Ascending aorta (tissue), 2 donors: ENCODE measurements around the gene ELF3. TPM values are rescaled to one million over a fixed set of nuclear protein-coding genes. Genes with fewer than 3 reads are reported as not detected.
A peak's percentile ranks its signal among the peaks of the same experiment; 100 is the strongest.

Experiments used
- DNase-seq, 2 donors: peaks; one replicate each; pipeline ENCODE4 v3.0.0-alpha.2; 2019; ENCODE audit warnings: low spot score in 2 of 2
- H3K27ac ChIP-seq, 2 donors: fragments of 200-600 bp; sonication (generic); one replicate each; pipeline ENCODE4 v1.5.1; 2016 to 2017; ENCODE audit warnings: mild to moderate bottlenecking in 1 of 2
- H3K27me3 ChIP-seq: fragments of 200-600 bp; sonication (generic); one replicate; pipeline ENCODE4 v1.5.1; 2017
- H3K36me3 ChIP-seq, 2 donors: fragments of 200-600 bp; sonication (generic); one replicate each; pipeline ENCODE4 v1.5.1; 2016
- H3K4me1 ChIP-seq, 2 donors: fragments of 200-600 bp; sonication (generic); one replicate each; pipeline ENCODE4 v1.5.1; 2016 to 2017; ENCODE audit warnings: mild to moderate bottlenecking in 1 of 2
- H3K4me3 ChIP-seq, 2 donors: fragments of 200-600 bp; sonication (generic); one replicate each; pipeline ENCODE4 v1.5.1; 2016 to 2017; ENCODE audit warnings: mild to moderate bottlenecking in 1 of 2
- H3K9me3 ChIP-seq, 2 donors: fragments of 200-600 bp; sonication (generic); one replicate each; pipeline ENCODE4 v1.5.1; 2016
- intact Hi-C: fragments of 100-400 bp; cut with DNase I; formaldehyde crosslinking; loops from one replicate; pipeline ENCODE4 v1.15.1; 2023
- total RNA-seq: library from RNA; depleted of rRNA; stranded (reverse); fragments of >200 nt; gene quantifications from one replicate; pipeline ENCODE4 v1.1.0, GENCODE V29; 2016
- TF ChIP-seq, protein P1 (sequence below), 3 experiments: fragments of 200-600 bp in 2 of 3; fragments of 450-650 bp in 1 of 3; sonication (generic) in 2 of 3; IDR thresholded peaks; one replicate each; pipeline ENCODE4 v1.5.1; 2016 to 2019; ENCODE audit warnings: antibody characterized with exemption in 3 of 3, mild to moderate bottlenecking in 1 of 3, moderate library complexity in 1 of 3

ELF3 gene
- total RNA-seq, 1 donor from 2014 or later, result 0.96 TPM

DNA sequence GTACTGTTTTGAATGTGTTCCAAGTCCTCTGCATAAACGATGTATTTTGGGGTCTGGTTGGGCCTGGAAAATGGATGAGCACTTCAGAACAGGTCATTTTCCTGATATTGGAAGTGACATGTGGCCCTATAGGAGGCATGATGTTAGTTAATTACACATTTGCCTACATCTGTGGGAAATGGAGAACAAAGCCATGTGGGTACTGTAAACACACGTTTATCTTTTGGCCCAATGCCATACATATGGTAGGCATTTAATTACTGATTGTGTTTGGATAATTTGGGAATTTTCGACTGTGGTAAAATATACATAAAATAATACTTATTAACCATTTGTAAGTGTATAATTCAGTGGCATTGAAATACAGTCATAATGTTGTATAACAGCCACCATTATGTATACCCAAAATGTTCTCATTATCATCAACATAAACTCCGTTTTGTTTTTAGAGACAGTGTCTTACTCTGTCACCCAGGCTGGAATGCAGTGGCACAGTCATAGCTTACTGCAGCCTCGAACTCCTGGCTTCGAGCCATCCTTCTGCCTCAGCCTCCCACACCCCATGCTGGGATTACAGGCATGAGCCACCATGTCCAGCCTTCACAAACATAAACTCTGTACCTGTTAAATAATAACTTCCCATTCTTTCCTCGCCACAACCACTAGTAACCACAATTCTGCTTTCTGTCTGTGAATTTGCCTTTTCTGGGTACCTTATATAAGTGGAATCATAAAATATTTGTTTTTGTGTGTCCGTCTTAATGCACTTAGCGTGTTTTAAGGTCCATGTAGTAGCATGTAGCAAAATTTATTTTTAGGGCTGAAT, 39.8 kb upstream of the ELF3 start:
- intact Hi-C loops, result loop anchor here (5.0 to 10.0 kb wide), 2 partner anchors 138 to 436 kb away; partner anchors contain the start of gene NAV1
- Histone ChIP-seq H3K27ac (peak overlapping the region in 1 of 2 donors; percentile 7), H3K36me3 (peaks cover 19 to 40% of the 10 kb centered on the region in 2 donors), H3K4me3 (no peak overlapping the region), H3K27me3 (no peaks in the 10 kb centered on the region), H3K4me1 (peaks cover 0 to 9% of the 10 kb centered on the region in 2 donors), H3K9me3 (no peaks in the 10 kb centered on the region)
- DNase-seq, result no peak
- TF ChIP-seq, protein P1, sequence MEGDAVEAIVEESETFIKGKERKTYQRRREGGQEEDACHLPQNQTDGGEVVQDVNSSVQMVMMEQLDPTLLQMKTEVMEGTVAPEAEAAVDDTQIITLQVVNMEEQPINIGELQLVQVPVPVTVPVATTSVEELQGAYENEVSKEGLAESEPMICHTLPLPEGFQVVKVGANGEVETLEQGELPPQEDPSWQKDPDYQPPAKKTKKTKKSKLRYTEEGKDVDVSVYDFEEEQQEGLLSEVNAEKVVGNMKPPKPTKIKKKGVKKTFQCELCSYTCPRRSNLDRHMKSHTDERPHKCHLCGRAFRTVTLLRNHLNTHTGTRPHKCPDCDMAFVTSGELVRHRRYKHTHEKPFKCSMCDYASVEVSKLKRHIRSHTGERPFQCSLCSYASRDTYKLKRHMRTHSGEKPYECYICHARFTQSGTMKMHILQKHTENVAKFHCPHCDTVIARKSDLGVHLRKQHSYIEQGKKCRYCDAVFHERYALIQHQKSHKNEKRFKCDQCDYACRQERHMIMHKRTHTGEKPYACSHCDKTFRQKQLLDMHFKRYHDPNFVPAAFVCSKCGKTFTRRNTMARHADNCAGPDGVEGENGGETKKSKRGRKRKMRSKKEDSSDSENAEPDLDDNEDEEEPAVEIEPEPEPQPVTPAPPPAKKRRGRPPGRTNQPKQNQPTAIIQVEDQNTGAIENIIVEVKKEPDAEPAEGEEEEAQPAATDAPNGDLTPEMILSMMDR (IDR thresholded peaks at IDR 0.05), result no peak

DNA sequence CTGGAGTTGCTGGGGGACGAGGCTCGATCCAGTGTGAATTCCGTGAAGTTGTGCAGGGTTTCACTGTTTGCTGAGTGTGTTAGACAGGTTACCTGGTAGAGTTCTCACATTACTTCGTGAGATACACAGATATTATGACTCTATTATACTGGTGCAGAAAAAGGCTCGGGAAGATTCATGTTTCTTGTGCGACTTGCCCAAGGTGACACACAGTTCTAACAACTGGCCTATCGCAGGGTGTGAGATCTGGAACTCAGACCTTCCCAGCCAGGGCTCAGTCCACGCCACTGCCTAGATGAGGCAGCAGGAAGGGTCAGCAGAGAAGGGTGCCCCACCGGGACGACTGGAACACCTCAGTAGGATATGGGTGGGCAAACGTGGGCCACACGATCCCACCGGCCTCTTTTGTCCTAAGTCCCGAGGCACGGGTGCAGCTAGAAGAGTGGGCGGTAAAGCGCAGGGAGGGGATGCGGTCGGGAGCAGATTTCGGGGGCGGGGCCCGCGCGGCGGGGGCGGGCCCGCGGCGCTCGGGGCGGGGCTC, 28.2 kb upstream of the ELF3 start:
- no peaks in the 10 kb centered on the region for H3K27me3 ChIP-seq
- H3K4me3 ChIP-seq, result peak overlapping the region; percentile 73 to 79
- peak overlapping the region; percentile 70 to 80 for H3K27ac ChIP-seq
- no peaks in the 10 kb centered on the region for H3K9me3 ChIP-seq
- no peaks in the 10 kb centered on the region for H3K36me3 ChIP-seq
- H3K4me1 ChIP-seq, result peaks cover 0 to 10% of the 10 kb centered on the region in 2 donors
- TF ChIP-seq, protein P1 (IDR thresholded peaks at IDR 0.05), result no peak
- intact Hi-C loops, result no loop called here
- DNase-seq, result peak in 1 of 2 donors; percentile 89

DNA sequence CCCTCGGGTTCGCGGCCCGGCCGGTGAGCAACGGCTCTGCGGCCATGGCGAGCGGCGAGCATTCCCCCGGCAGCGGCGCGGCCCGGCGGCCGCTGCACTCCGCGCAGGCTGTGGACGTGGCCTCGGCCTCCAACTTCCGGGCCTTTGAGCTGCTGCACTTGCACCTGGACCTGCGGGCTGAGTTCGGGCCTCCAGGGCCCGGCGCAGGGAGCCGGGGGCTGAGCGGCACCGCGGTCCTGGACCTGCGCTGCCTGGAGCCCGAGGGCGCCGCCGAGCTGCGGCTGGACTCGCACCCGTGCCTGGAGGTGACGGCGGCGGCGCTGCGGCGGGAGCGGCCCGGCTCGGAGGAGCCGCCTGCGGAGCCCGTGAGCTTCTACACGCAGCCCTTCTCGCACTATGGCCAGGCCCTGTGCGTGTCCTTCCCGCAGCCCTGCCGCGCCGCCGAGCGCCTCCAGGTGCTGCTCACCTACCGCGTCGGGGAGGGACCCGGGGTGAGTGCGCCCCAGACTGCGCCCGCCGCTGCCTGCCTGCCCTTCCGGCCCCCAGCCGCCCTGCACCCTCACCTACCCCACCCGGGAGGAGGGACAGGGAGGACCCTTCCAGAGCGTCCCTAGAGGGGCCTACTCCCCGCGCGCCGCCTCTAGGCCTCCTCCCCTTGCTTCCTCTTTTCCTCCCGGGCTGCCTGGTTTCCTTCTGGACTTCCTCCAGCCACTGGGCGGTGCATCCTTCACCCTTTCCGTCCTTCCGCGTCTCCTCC, 27.6 kb upstream of the ELF3 start, which contains the start of gene RNPEP:
RNPEP (plus strand) TSS at position 26 of the 757 bp plus-strand sequence; CDS start at position 45, 19 bp downstream.
- peaks cover 0 to 10% of the 10 kb centered on the region in 2 donors for H3K4me1 ChIP-seq
- peak; percentile 18 to 84 for DNase-seq
- H3K4me3 ChIP-seq, result peak within 1 kb of the TSS; percentile 73 to 79
- H3K36me3 ChIP-seq, result no peaks in the 10 kb centered on the region
- intact Hi-C loops, result no loop called here
- TF ChIP-seq, protein P1 (IDR thresholded peaks at IDR 0.05), result peak in 1 of 3 experiments; percentile 15
- H3K27me3 ChIP-seq, result no peaks in the 10 kb centered on the region
- H3K9me3 ChIP-seq, result no peaks in the 10 kb centered on the region
- H3K27ac ChIP-seq, result peak within 1 kb of the TSS; percentile 80 to 83

DNA sequence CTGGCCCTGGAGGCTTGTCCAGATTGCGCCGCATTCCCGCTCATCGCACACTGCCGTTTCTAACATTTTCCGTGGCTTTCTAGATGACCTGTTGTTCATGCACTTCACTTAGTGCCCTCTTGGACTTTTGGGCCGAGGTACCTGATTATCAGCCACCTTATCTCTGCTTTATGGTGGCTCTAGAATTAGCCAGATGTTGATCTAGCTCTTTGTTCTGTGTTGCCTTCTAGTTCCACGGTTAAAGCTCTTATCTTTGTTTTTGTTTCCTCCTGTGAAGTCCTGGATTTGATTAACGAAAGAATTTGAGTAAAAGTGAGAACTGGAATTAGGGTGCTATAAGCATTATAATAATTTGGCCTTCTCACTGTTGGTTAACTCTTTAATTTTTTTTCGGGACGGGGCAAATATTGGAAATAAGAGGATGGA, 27.0 kb upstream of the ELF3 start:
- DNase-seq, result no peak
- Histone ChIP-seq H3K27me3 (no peaks in the 10 kb centered on the region), H3K27ac (peak overlapping the region; percentile 80 to 83), H3K4me1 (peaks cover 0 to 10% of the 10 kb centered on the region in 2 donors), H3K4me3 (peak overlapping the region; percentile 73 to 79), H3K36me3 (no peaks in the 10 kb centered on the region), H3K9me3 (no peaks in the 10 kb centered on the region)
- TF ChIP-seq, protein P1 (IDR thresholded peaks at IDR 0.05), result no peak
- intact Hi-C loops, result no loop called here

DNA sequence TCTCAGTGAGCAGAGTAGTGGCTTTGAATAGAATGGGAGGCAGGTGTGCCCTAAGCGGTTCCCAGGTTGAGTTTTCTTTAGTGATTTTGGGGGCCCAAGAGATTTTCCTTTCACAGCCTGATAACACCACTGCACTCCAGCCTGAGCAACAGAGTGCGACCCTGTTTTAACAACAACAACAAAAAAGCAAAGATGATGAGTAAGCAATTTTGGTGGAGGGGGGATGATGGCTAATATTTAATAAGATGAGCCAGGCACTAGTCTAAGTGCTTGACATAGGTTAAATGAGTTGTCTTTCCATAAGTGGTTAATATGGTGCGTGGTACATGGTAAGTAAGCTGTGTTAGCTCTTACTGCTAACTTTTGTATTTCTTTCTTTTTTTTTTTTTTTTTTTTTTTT, 25.9 kb upstream of the ELF3 start:
- Histone ChIP-seq H3K4me3 (no peak overlapping the region), H3K27ac (no peak overlapping the region), H3K9me3 (no peaks in the 10 kb centered on the region), H3K4me1 (peaks cover 0 to 10% of the 10 kb centered on the region in 2 donors), H3K27me3 (no peaks in the 10 kb centered on the region), H3K36me3 (peaks cover 4 to 6% of the 10 kb centered on the region in 2 donors)
- intact Hi-C loops, result no loop called here
- TF ChIP-seq, protein P1 (IDR thresholded peaks at IDR 0.05), result no peak
- DNase-seq, result no peak
